ENCODE data around the gene SYNE1. TPM values are rescaled to one million over a fixed set of nuclear protein-coding genes. Genes with fewer than 3 reads are reported as not detected.

Gene SYNE1
- total RNA-seq, 1 experiment from 2014 or later = 3.0 TPM

- Histone ChIP-seq H3K9me3 (ENCODE audit: control insufficient read depth, low read depth, low read length) (no peaks in the 10 kb centered on the region), H3K14ac (ENCODE audit: insufficient read depth, low read length) (no peak overlapping the region), H3K27ac (ENCODE audit: insufficient read length, low read depth, low read length) (no peak overlapping the region), H3K79me1 (ENCODE audit: insufficient read depth, low read depth, low read length, poor library complexity, severe bottlenecking) (no peaks in the 10 kb centered on the region), H3T11ph (ENCODE audit: low read length) (no peak overlapping the region), H3K23me2 (ENCODE audit: insufficient read length, low read depth, low read length, poor library complexity, severe bottlenecking) (no peaks in the 10 kb centered on the region), H3K9ac (ENCODE audit: extremely low read depth, insufficient read length, low read length) (no peak overlapping the region), H2AFZ (ENCODE audit: low read length) (no peak overlapping the region), H4K91ac (ENCODE audit: insufficient read length, low read depth, low read length) (no peak overlapping the region), H2BK20ac (ENCODE audit: low read depth, low read length, poor library complexity, severe bottlenecking) (no peak overlapping the region), H4K5ac (ENCODE audit: insufficient read length, low read depth, low read length) (no peak overlapping the region), H2BK15ac (ENCODE audit: low read depth, low read length) (no peak overlapping the region), H3K79me2 (ENCODE audit: insufficient read depth, low read length) (no peaks in the 10 kb centered on the region), H3K23ac (ENCODE audit: insufficient read length, low read depth, low read length) (no peak overlapping the region), H3K4me2 (ENCODE audit: insufficient read depth, insufficient read length, low read length) (no peak overlapping the region), H2BK12ac (ENCODE audit: insufficient read length, low read depth, low read length) (no peak overlapping the region), H4K20me1 (ENCODE audit: control insufficient read depth, insufficient read depth, insufficient read length) (no peaks in the 10 kb centered on the region), H2BK5ac (ENCODE audit: insufficient read length, low read length) (no peak overlapping the region), H3K56ac (ENCODE audit: insufficient read length, low read depth, low read length) (no peak overlapping the region), H3K27me3 (ENCODE audit: insufficient read depth, low read length) (no peaks in the 10 kb centered on the region), H3K4ac (ENCODE audit: low read depth, low read length) (no peak overlapping the region), H2AK5ac (ENCODE audit: insufficient read length, low read length) (no peak overlapping the region), H3K18ac (ENCODE audit: insufficient read length, low read depth, low read length) (no peak overlapping the region), H3K4me1 (ENCODE audit: insufficient read depth, low read length) (no peaks in the 10 kb centered on the region), H2BK120ac (ENCODE audit: low read depth, low read length, poor library complexity, severe bottlenecking) (no peak overlapping the region), H4K8ac (replicated peaks; ENCODE audit: insufficient read length, low read depth, low read length) (no peak overlapping the region)
- TF ChIP-seq CTCF (conservative IDR thresholded peaks at IDR 0.05) = no peak
- Mint-ChIP-seq H3K4me1 (no peaks in the 10 kb centered on the region; a peak in 1 of 4 replicates), H3K27me3 (ENCODE audit: low read depth) (no peaks in the 10 kb centered on the region), H3K27ac (no peak overlapping the region), H3K9me3 (no peaks in the 10 kb centered on the region), H3K36me3 (ENCODE audit: insufficient read depth in 1 of 3, low read depth in 3 of 3) (no peaks in the 10 kb centered on the region; a peak in 1 of 7 replicates), H3K4me3 (no peak overlapping the region)
- DNase-seq = no peak
- WGBS (ENCODE audit: extremely low coverage, insufficient read length, low lambda C conversion rate) = no CpG with 5 or more reads among the region's 1 CpG
Measured at GRCh38 chr6:152576525-152576924, 60.6 kb downstream of the SYNE1 start.
